Gastrocnemius medialis (tissue), 4 donors: ENCODE data around the gene PRDX6. TPM values are rescaled to one million over a fixed set of nuclear protein-coding genes. Genes with fewer than 3 reads are reported as not detected.
"Not testable (repeated sequence)": the region's sequence is repeated elsewhere in the genome, so short reads cannot be mapped to it uniquely, and the experiment has no call there.

Experiments
- ATAC-seq, 2 donors: fragments of 150-250 bp; one replicate each; pipeline ENCODE4 v1.9.1; 2016
- DNase-seq, 2 donors: peaks; one replicate each; pipeline ENCODE4 v3.0.0-alpha.2; 2019
- H3K27ac ChIP-seq, 4 donors: fragments of 200-600 bp; sonication (generic); 1 replicate in 1 of 4; 2 replicates in 3 of 4; pipeline ENCODE4 v1.5.1; 2016 to 2018; ENCODE audit warnings: mild to moderate bottlenecking in 2 of 4, moderate library complexity in 1 of 4
- H3K27me3 ChIP-seq, 3 donors: fragments of 200-600 bp; sonication (generic) in 2 of 3; 1 replicate in 1 of 3; 2 replicates in 2 of 3; pipeline versions ENCODE4 v1.5.1 to v1.6.0; 2016 to 2019; ENCODE audit warnings: mild to moderate bottlenecking in 1 of 3, moderate library complexity in 1 of 3
- H3K36me3 ChIP-seq, 2 donors: fragments of 200-600 bp; sonication (generic) in 1 of 2; one replicate each; pipeline ENCODE4 v1.5.1; 2017 to 2018
- H3K4me1 ChIP-seq, 2 donors: fragments of 200-600 bp; sonication (generic) in 1 of 2; one replicate each; pipeline ENCODE4 v1.5.1; 2016 to 2017; ENCODE audit warnings: mild to moderate bottlenecking in 2 of 2
- H3K4me3 ChIP-seq, 4 donors: fragments of 200-600 bp; sonication (generic) in 3 of 4; 1 replicate in 1 of 4; 2 replicates in 3 of 4; pipeline ENCODE4 v1.5.1; 2016 to 2019; ENCODE audit warnings: mild to moderate bottlenecking in 2 of 4
- H3K9me3 ChIP-seq, 3 donors: fragments of 200-600 bp; sonication (generic) in 2 of 3; 1 replicate in 1 of 3; 2 replicates in 2 of 3; pipeline ENCODE4 v1.5.1; 2016 to 2019
- POLR2A ChIP-seq, 2 donors: fragments of 450-650 bp; IDR thresholded peaks; one replicate each; pipeline ENCODE4 v1.6.1; 2017; ENCODE audit warnings: antibody characterized with exemption in 2 of 2, mild to moderate bottlenecking in 2 of 2, moderate library complexity in 2 of 2
- in situ Hi-C, 4 donors: fragments of 200-750 bp; cut with MboI; loops; one replicate each; pipeline versions ENCODE4 v1.15.0 to v1.8.0; 2017; ENCODE audit warnings: low sequenced_read_pairs in 4 of 4
- intact Hi-C: fragments of 100-400 bp; cut with DNase I; formaldehyde crosslinking; loops from one replicate; pipeline ENCODE4 v1.15.1; 2023; ENCODE audit warnings: low total_unique reads
- total RNA-seq, 4 donors: library from RNA; depleted of rRNA; stranded (reverse); fragments of >200 nt; gene quantifications; one replicate each; pipeline versions ENCODE4 v1.1.0 to v1.2.3, GENCODE V29; 2016
- TF ChIP-seq, protein P1 (sequence below), 5 experiments: fragments of 450-650 bp in 3 of 5; fragments of 200-600 bp in 2 of 5; sonication (generic) in 2 of 5; IDR thresholded peaks in 4 of 5; conservative IDR thresholded peaks in 1 of 5; 1 replicate in 4 of 5; 2 replicates in 1 of 5; pipeline ENCODE4 v1.5.1; 2016 to 2019; ENCODE audit warnings: antibody characterized with exemption in 5 of 5, mild to moderate bottlenecking in 3 of 5, moderate library complexity in 3 of 5

Gene PRDX6
- total RNA-seq, 4 donors from 2014 or later = 493 to 573 (median 554) TPM

- TF ChIP-seq POLR2A (IDR thresholded peaks at IDR 0.05) = no peak
- TF ChIP-seq, protein P1, sequence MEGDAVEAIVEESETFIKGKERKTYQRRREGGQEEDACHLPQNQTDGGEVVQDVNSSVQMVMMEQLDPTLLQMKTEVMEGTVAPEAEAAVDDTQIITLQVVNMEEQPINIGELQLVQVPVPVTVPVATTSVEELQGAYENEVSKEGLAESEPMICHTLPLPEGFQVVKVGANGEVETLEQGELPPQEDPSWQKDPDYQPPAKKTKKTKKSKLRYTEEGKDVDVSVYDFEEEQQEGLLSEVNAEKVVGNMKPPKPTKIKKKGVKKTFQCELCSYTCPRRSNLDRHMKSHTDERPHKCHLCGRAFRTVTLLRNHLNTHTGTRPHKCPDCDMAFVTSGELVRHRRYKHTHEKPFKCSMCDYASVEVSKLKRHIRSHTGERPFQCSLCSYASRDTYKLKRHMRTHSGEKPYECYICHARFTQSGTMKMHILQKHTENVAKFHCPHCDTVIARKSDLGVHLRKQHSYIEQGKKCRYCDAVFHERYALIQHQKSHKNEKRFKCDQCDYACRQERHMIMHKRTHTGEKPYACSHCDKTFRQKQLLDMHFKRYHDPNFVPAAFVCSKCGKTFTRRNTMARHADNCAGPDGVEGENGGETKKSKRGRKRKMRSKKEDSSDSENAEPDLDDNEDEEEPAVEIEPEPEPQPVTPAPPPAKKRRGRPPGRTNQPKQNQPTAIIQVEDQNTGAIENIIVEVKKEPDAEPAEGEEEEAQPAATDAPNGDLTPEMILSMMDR (IDR thresholded peaks at IDR 0.05 in 4 of 5, conservative IDR thresholded peaks at IDR 0.05 in 1 of 5) = no peak
- no peak overlapping the region for H3K27ac ChIP-seq
- in situ Hi-C loops = no loop called here
- no peaks in the 10 kb centered on the region for H3K27me3 ChIP-seq
- no peaks in the 10 kb centered on the region for H3K4me1 ChIP-seq
- ATAC-seq (no peak), DNase-seq (no peak)
- intact Hi-C loops = loop anchor here (5.0 kb wide), 1 partner anchor 77 kb away; no protein-coding TSS in a partner anchor
- no peaks in the 10 kb centered on the region for H3K36me3 ChIP-seq
- no peaks in the 10 kb centered on the region for H3K9me3 ChIP-seq
- no peak overlapping the region for H3K4me3 ChIP-seq
Measured at GRCh38 chr1:173509797-173510196, 32.7 kb downstream of the PRDX6 start.

DNA sequence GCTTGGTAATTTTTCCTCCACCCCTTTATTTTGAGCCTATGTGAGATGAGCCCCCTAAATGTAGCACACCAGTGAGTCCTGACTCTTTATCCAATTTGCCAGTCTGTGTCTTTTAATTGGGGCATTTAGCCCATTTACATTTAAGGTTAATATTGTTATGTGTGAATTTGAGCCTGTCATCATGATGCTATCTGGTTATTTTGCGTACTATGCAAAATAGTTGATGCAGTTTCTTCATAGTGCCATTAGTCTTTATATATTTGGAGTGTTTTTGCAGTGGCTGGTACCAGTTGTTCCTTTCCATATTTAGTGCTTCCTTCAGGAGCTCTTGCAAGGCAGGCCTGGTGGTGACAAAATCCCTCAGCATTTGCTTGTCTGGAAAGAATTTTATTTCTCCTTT lies 37.4 kb downstream of the PRDX6 start:
- H3K27me3 ChIP-seq, H3K27ac ChIP-seq, H3K9me3 ChIP-seq, ATAC-seq, intact Hi-C loops, in situ Hi-C loops, DNase-seq, H3K36me3 ChIP-seq, H3K4me3 ChIP-seq, H3K4me1 ChIP-seq: not testable (repeated sequence)

- Histone ChIP-seq H3K36me3 (no peaks in the 10 kb centered on the region), H3K27me3 (no peaks in the 10 kb centered on the region), H3K27ac (no peak overlapping the region), H3K9me3 (no peaks in the 10 kb centered on the region), H3K4me3 (no peak overlapping the region), H3K4me1 (no peaks in the 10 kb centered on the region)
- ATAC-seq (no peak), DNase-seq (no peak)
- TF ChIP-seq, protein P1 (IDR thresholded peaks at IDR 0.05 in 4 of 5, conservative IDR thresholded peaks at IDR 0.05 in 1 of 5) = no peak
- TF ChIP-seq POLR2A (IDR thresholded peaks at IDR 0.05) = no peak
- in situ Hi-C loops = no loop called here
- intact Hi-C loops = no loop called here
Measured at GRCh38 chr1:173520799-173521198, 43.7 kb downstream of the PRDX6 start.

GRCh38 chr1:173523329-173523728 lies 46.2 kb downstream of the PRDX6 start:
- no peaks in the 10 kb centered on the region for H3K36me3 ChIP-seq
- H3K27me3 ChIP-seq = no peaks in the 10 kb centered on the region
- H3K4me1 ChIP-seq = peaks cover 0 to 9% of the 10 kb centered on the region in 2 donors
- H3K27ac ChIP-seq = no peak overlapping the region
- intact Hi-C loops = no loop called here
- H3K4me3 ChIP-seq = no peak overlapping the region
- no peaks in the 10 kb centered on the region for H3K9me3 ChIP-seq
- ATAC-seq (no peak), DNase-seq (no peak)
- in situ Hi-C loops = no loop called here
- TF ChIP-seq, protein P1 (IDR thresholded peaks at IDR 0.05 in 4 of 5, conservative IDR thresholded peaks at IDR 0.05 in 1 of 5) = no peak
- no peak for TF ChIP-seq POLR2A (IDR thresholded peaks at IDR 0.05)

DNA sequence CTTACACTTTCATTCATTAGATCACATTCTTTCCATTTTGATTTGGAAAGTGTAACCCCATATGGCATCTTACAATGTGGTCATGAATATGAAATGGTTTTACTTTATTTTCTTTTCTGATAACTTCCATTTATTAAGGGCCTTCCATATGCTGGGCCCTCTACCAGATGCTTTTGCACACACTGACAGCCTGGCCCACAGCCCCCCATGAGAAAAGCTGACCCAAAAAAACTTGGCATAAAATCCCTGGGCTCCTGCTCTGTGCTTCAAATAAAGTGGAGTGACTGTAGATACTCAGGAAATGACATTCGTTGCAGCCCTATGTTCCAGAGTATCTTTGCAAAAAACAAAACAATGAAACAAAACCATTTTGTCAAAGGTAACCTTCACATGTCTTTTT lies 48.8 kb downstream of the PRDX6 start:
- in situ Hi-C loops (no loop called here), intact Hi-C loops (no loop called here)
- DNase-seq (no peak), ATAC-seq (no peak)
- Histone ChIP-seq H3K4me3 (no peak overlapping the region), H3K4me1 (peaks cover 0 to 9% of the 10 kb centered on the region in 2 donors), H3K27ac (no peak overlapping the region), H3K36me3 (no peaks in the 10 kb centered on the region), H3K9me3 (no peaks in the 10 kb centered on the region), H3K27me3 (no peaks in the 10 kb centered on the region)
- TF ChIP-seq POLR2A (IDR thresholded peaks at IDR 0.05) = no peak

DNA sequence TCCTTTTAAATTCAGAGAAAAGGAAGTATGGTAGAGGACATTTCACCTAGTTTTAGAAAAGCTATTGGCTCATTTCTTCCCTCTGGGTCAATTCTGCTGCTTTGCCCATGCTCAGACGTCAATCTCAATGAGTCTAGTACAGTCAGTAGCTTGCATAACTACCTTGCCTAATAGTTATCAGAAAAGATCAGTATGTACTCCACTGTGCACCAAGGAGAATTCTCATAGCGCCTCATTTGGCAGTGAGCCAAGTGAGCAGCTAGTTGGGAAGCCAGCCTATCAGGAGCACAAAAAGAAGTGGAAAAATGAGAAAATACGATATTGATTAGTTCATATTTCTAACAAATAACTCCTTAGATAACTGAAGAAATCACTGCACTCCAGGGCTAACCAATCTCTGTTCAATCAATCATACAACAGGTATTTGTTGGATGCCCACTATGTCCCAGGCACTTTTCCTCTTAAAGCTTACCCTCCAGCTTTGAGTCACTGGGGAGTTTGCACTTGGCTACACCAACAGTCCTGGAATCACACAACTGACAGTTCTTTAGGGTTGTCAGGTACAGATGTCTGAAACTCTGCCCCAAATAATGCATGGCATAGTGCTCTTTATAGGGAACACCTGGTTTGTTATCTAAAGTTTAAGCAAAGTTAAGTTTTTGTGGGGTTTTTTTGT lies 50.2 kb downstream of the PRDX6 start:
- no peak overlapping the region for H3K27ac ChIP-seq
- DNase-seq = peak; percentile 15 to 35
- peak; percentile 68 to 85 for ATAC-seq

More for the DNA sequence above, 50.2 kb downstream of the PRDX6 start:
- Histone ChIP-seq H3K36me3 (no peaks in the 10 kb centered on the region), H3K27me3 (no peaks in the 10 kb centered on the region), H3K4me1 (peaks cover 0 to 9% of the 10 kb centered on the region in 2 donors), H3K9me3 (no peaks in the 10 kb centered on the region), H3K4me3 (no peak overlapping the region)
- TF ChIP-seq, protein P1 (IDR thresholded peaks at IDR 0.05 in 4 of 5, conservative IDR thresholded peaks at IDR 0.05 in 1 of 5) = no peak
- TF ChIP-seq POLR2A (IDR thresholded peaks at IDR 0.05) = no peak
- intact Hi-C loops (no loop called here), in situ Hi-C loops (no loop called here)
